Endodermal cell (in vitro differentiated cells): ENCODE data around the gene KCNG2. TPM values are rescaled to one million over a fixed set of nuclear protein-coding genes. Genes with fewer than 3 reads are reported as not detected.

ENCODE experiments used
- DNase-seq: peaks from one replicate; pipeline ENCODE4 v3.0.0-alpha.2; 2017
- H3K27ac ChIP-seq: 2 replicates; pipeline ENCODE4 v1.5.1; 2013; ENCODE audit warnings: mild to moderate bottlenecking, low read depth, low read length, moderate library complexity
- H3K27me3 ChIP-seq: 2 replicates; pipeline ENCODE4 v1.6.1; 2013; ENCODE audit warnings: mild to moderate bottlenecking, low read length, moderate library complexity; ENCODE audit not compliant: insufficient read depth, control insufficient read depth, poor library complexity, severe bottlenecking
- H3K36me3 ChIP-seq: 2 replicates; pipeline ENCODE4 v1.7.0; 2013; ENCODE audit warnings: mild to moderate bottlenecking, low read length, moderate library complexity; ENCODE audit not compliant: control insufficient read depth, insufficient read depth
- H3K4me1 ChIP-seq: one replicate; pipeline ENCODE4 v1.7.0; 2013; ENCODE audit warnings: low read length; ENCODE audit not compliant: control insufficient read depth, insufficient read depth
- H3K4me3 ChIP-seq: 2 replicates; pipeline ENCODE4 v1.5.1; 2013; ENCODE audit warnings: mild to moderate bottlenecking, low read length, moderate library complexity
- H3K9ac ChIP-seq: 2 replicates; pipeline ENCODE4 v1.6.1; 2013; ENCODE audit warnings: mild to moderate bottlenecking, low read length, moderate library complexity; ENCODE audit not compliant: poor library complexity, severe bottlenecking; ENCODE audit errors: extremely low read depth
- H3K9me3 ChIP-seq: 2 replicates; pipeline ENCODE4 v1.6.1; 2013; ENCODE audit warnings: mild to moderate bottlenecking, low read length, moderate library complexity; ENCODE audit not compliant: control insufficient read depth
- H3K27ac Mint-ChIP-seq: 2 replicates; pipeline ENCODE4 v1.8.0; 2020; ENCODE audit warnings: mixed read lengths
- H3K27me3 Mint-ChIP-seq: 2 replicates; pipeline ENCODE4 v1.8.0; 2021; ENCODE audit warnings: mild to moderate bottlenecking, mixed read lengths; ENCODE audit not compliant: insufficient read depth
- H3K36me3 Mint-ChIP-seq: 2 replicates; pipeline ENCODE4 v1.8.0; 2020; ENCODE audit warnings: low read depth, mixed read lengths
- H3K4me1 Mint-ChIP-seq: 2 replicates; pipeline ENCODE4 v1.8.0; 2020; ENCODE audit warnings: mixed read lengths
- H3K4me3 Mint-ChIP-seq: 2 replicates; pipeline ENCODE4 v1.8.0; 2020; ENCODE audit warnings: mild to moderate bottlenecking, moderate library complexity, mixed read lengths
- H3K9me3 Mint-ChIP-seq: 2 replicates; pipeline ENCODE4 v1.8.0; 2020; ENCODE audit warnings: mild to moderate bottlenecking, mixed read lengths
- WGBS, 2 experiments: methylation state at CpG; one replicate each; pipeline versions ENCODE4 v1.1.5 to v1.1.7; 2013; ENCODE audit warnings: missing lambda C conversion rate in 2 of 2, mixed read lengths in 1 of 2; ENCODE audit not compliant: insufficient coverage in 1 of 2, insufficient read length in 1 of 2; 5-methylcytosine and 5-hydroxymethylcytosine counted together
- total RNA-seq, 2 donors: library from RNA; stranded (reverse); fragmentation: NEBNext Ultra II Directional in 1 of 2; extraction: Animal tissue kit (Norgen Biotek cat#: 25700) in 1 of 2; gene quantifications; 2 replicates in 1 of 2; 3 replicates in 1 of 2; pipeline ENCODE4 v1.2.1, GENCODE V29; 2021
- TF ChIP-seq, protein P1 (sequence below): fragments of 200-600 bp; sonication (generic); conservative IDR thresholded peaks from 2 replicates; pipeline ENCODE4 v1.5.0; 2021; ENCODE audit warnings: antibody characterized with exemption, mild to moderate bottlenecking

KCNG2 gene
- total RNA-seq, 2 donors from 2014 or later = not detected

DNA sequence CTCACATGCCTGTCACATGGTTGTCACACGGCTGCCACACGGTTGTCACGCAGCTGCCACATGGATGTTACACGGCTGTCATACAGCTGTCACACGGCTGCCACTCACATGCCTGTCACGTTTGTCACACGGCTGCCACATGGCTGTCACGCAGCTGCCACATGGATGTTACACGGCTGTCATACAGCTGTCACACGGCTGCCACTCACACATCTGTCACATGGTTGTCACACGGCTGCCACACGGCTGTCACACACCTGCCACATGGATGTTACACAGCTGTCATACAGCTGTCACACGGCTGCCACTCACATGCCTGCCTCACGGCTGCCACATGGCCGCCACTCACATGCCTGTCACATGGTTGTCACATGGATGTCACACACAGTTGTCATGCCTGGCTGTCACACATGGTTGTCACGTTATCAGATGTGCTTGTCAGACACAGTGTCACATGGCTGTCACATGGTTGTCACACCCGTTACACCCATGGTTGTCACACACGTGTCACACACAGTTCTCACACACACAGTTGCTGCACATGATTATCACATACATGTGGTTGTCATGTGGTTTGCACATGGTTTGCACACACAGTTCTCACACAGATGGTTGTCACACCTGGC lies 19.4 kb downstream of the KCNG2 start:
- DNase-seq = peak; percentile 20
- Mint-ChIP-seq H3K4me1 (no peaks in the 10 kb centered on the region), H3K27ac (no peak overlapping the region), H3K36me3 (no peaks in the 10 kb centered on the region), H3K9me3 (no peaks in the 10 kb centered on the region), H3K27me3 (peaks cover 3% of the 10 kb centered on the region), H3K4me3 (no peak overlapping the region)
- TF ChIP-seq, protein P1, sequence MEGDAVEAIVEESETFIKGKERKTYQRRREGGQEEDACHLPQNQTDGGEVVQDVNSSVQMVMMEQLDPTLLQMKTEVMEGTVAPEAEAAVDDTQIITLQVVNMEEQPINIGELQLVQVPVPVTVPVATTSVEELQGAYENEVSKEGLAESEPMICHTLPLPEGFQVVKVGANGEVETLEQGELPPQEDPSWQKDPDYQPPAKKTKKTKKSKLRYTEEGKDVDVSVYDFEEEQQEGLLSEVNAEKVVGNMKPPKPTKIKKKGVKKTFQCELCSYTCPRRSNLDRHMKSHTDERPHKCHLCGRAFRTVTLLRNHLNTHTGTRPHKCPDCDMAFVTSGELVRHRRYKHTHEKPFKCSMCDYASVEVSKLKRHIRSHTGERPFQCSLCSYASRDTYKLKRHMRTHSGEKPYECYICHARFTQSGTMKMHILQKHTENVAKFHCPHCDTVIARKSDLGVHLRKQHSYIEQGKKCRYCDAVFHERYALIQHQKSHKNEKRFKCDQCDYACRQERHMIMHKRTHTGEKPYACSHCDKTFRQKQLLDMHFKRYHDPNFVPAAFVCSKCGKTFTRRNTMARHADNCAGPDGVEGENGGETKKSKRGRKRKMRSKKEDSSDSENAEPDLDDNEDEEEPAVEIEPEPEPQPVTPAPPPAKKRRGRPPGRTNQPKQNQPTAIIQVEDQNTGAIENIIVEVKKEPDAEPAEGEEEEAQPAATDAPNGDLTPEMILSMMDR = no peak
- WGBS, 2 experiments = 93 to 95% methylated on average over 16 to 18 of the region's 18 CpGs
- Histone ChIP-seq H3K36me3 (no peaks in the 10 kb centered on the region), H3K27me3 (peaks cover 6% of the 10 kb centered on the region), H3K4me1 (no peaks in the 10 kb centered on the region), H3K27ac (no peak overlapping the region), H3K9me3 (no peaks in the 10 kb centered on the region), H3K4me3 (no peak overlapping the region), H3K9ac (no peak overlapping the region)

DNA sequence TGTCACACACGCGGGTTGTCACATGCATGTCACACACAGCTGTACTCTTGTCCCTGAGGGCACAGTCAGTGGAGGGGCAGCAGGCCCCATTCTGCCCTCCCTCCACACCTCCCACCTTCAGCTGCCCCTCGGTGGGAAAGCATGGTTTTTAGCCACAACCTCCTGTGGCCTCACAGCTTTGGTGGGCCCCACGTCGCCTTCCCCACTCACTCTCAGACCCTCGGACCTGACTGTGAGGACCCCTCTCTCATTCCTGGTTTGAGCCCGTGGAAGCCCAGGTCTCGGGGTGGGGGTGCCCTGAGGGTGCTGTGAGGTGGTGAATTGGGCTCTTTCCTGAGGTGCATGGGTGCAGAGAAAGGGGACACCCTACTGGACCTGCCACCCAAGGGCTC lies 19.9 kb downstream of the KCNG2 start:
- Mint-ChIP-seq H3K9me3 (no peaks in the 10 kb centered on the region), H3K36me3 (no peaks in the 10 kb centered on the region), H3K4me1 (no peaks in the 10 kb centered on the region), H3K27me3 (peaks cover 3% of the 10 kb centered on the region), H3K27ac (no peak overlapping the region), H3K4me3 (no peak overlapping the region)
- WGBS, 2 experiments = 91 to 95% methylated on average over 4 to 8 of the region's 8 CpGs
- Histone ChIP-seq H3K36me3 (no peaks in the 10 kb centered on the region), H3K4me3 (no peak overlapping the region), H3K9me3 (no peaks in the 10 kb centered on the region), H3K27ac (no peak overlapping the region), H3K4me1 (no peaks in the 10 kb centered on the region), H3K9ac (no peak overlapping the region), H3K27me3 (peaks cover 6% of the 10 kb centered on the region)
- TF ChIP-seq, protein P1 = no peak
- DNase-seq = no peak

DNA sequence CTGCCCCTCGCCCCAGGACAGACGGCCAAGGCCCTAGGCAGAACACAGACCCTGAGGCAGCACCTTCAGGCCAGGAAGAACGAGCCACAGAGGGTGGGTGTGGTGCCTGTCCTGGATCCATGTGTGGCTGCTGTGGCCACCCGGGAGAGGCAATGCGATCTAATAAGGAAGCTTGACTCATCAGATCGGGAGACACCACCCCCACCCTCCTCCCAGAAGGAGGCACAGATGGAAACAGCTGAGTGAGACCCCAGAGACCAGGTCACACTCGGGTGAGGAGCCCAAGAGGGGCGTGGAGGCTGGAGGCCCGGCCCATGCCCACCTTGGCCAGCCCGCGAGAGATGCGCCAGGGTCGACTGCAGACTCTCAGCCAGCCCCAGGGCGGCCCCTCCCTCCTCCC lies 20.3 kb downstream of the KCNG2 start:
- H3K9me3 Mint-ChIP-seq = no peaks in the 10 kb centered on the region

More for the DNA sequence above, 20.3 kb downstream of the KCNG2 start:
- H3K4me3 Mint-ChIP-seq = no peak overlapping the region
- Histone ChIP-seq H3K4me3 (no peak overlapping the region), H3K36me3 (no peaks in the 10 kb centered on the region), H3K27ac (no peak overlapping the region), H3K9ac (no peak overlapping the region), H3K9me3 (no peaks in the 10 kb centered on the region), H3K4me1 (no peaks in the 10 kb centered on the region), H3K27me3 (peaks cover 6% of the 10 kb centered on the region)
- H3K27me3 Mint-ChIP-seq = peaks cover 3% of the 10 kb centered on the region
- H3K36me3 Mint-ChIP-seq = no peaks in the 10 kb centered on the region
- TF ChIP-seq, protein P1 = no peak
- peak; percentile 31 for DNase-seq
- no peaks in the 10 kb centered on the region for H3K4me1 Mint-ChIP-seq
- 83 to 86% methylated on average over 8 to 14 of the region's 14 CpGs for WGBS, 2 experiments
- H3K27ac Mint-ChIP-seq = no peak overlapping the region
